ENCODE data around the gene MC5R.
"Not testable (repeated sequence)": the region's sequence is repeated elsewhere in the genome, so short reads cannot be mapped to it uniquely, and the experiment has no call there.

The MC5R gene

DNA sequence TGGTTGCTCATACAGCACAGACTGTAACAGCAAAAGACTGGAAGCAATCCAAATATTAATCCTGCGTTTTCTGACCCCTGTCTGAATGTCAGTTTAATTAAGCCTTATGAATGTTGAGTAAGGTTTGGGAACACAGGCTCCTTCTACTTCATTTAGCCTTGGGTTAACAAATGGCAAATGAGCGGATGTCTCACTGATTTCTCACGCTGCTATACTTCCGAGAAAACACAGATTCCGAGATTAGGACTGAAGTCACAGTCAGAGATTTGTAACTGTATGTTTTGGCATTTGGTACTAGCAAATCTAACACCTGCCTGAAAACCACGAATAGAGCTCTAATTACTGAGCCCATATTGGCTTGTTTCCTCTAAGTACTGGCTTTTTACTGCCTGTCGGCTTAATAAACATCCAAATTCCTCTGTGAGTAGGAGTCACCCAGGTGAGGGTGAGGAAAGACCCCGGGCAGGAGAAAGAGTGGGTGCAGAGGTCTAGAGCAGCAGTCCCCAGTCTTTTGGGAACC is 10.6 kb downstream of the MC5R start:
- TF ChIP-seq, protein P1, sequence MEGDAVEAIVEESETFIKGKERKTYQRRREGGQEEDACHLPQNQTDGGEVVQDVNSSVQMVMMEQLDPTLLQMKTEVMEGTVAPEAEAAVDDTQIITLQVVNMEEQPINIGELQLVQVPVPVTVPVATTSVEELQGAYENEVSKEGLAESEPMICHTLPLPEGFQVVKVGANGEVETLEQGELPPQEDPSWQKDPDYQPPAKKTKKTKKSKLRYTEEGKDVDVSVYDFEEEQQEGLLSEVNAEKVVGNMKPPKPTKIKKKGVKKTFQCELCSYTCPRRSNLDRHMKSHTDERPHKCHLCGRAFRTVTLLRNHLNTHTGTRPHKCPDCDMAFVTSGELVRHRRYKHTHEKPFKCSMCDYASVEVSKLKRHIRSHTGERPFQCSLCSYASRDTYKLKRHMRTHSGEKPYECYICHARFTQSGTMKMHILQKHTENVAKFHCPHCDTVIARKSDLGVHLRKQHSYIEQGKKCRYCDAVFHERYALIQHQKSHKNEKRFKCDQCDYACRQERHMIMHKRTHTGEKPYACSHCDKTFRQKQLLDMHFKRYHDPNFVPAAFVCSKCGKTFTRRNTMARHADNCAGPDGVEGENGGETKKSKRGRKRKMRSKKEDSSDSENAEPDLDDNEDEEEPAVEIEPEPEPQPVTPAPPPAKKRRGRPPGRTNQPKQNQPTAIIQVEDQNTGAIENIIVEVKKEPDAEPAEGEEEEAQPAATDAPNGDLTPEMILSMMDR (conservative IDR thresholded peaks at IDR 0.05; ENCODE audit: low read depth), result no peak
- ChIA-PET POLR2A (ENCODE audit: low non-redundant PET) (no interaction called here), CTCF (no interaction called here)
- H3K27ac ChIP-seq, result no peak overlapping the region
- no peak for DNase-seq (ENCODE audit: low spot score)

DNA sequence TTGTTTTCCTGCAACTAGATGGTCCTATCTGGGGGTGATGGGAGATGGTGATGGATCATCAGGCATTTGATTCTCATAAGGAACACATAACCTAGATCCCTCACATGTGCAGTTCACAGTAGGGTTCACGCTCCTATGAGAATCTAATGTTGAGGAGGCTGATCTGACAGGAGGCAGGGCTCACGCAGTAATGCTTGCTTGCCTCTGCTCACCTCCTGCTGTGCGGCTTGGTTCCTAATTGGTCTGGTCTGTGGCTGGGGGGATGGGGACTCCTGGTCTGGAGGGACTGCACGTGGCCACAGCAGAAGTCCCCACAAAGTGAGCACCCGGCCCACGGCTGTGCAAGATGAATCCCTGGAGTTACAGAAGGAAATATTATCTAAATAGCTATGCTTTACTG is 11.3 kb downstream of the MC5R start:
- POLR2A ChIA-PET (ENCODE audit: low non-redundant PET), result no interaction called here

DNA sequence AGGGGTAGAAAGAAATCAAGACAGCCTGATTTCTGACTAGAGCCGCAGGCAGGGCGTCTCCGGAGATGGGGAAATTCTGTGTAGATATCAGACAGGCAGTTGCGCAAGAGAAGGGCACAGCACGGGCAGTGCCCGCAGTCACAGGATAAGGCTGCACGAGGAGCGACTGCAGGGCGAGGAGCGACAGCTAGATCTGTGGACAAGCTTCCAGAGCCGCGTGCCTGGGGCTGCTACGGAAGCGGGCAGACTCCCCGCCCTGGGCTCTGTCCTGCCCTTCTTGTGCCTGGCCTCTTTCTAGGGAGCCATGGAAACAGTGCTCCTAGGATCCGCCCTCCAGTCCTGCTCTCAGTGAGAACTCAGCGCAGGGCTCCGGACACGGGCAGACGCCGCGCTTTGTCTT is 12.6 kb downstream of the MC5R start:
- ChIA-PET POLR2A (ENCODE audit: low non-redundant PET) (no interaction called here), CTCF (no interaction called here)
- H3K27ac ChIP-seq, result no peak overlapping the region
- TF ChIP-seq, protein P1 (conservative IDR thresholded peaks at IDR 0.05; ENCODE audit: low read depth), result no peak
- no peak for DNase-seq (ENCODE audit: low spot score)

More for the DNA sequence above, 11.3 kb downstream of the MC5R start:
- CTCF ChIA-PET, result no interaction called here
- DNase-seq (ENCODE audit: low spot score), result no peak
- TF ChIP-seq, protein P1 (conservative IDR thresholded peaks at IDR 0.05; ENCODE audit: low read depth), result no peak
- no peak overlapping the region for H3K27ac ChIP-seq

DNA sequence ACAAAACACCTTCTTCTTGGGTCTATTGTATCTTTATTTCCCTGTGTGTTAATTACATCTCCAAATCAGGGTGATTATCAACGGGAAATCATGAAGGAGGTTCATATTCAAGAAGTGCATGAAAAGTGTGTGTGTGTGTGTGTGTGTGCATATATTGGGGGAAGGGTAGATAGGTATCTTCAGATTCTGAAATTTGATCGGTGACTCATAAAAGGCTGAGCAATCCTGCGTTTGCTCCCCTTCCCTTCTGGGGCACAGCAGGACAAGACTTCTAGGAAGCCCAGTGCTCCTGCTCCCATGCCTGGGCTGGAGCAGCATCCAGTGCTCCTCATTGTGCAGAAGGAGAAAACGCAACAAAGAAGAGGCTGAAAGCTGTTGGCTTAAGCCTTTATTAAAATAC is 25.8 kb downstream of the MC5R start:
- CTCF ChIA-PET, result no interaction called here
- POLR2A ChIA-PET (ENCODE audit: low non-redundant PET), result no interaction called here
- DNase-seq (ENCODE audit: low spot score), result no peak
- no peak overlapping the region for H3K27ac ChIP-seq
- TF ChIP-seq, protein P1 (conservative IDR thresholded peaks at IDR 0.05; ENCODE audit: low read depth), result no peak

DNA sequence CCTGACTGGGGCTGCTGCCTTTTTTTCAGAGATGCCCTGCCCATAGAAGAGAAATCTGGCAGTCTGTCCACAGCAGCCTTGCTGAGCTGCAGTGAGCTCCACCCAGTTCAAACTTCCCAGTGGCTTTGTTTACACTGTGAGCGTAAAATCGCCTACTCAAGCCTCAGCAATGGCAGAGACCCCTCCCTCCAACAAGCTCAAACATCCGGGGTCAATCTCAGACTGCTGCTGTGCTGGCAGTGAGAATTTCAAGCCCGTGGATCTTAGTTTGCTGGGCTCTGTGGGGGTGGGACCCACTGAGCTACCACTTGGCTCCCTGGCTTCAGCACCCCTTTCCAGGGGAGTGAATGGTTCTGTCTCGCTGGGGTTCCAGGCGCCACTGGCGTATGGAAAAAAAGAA is 38.9 kb downstream of the MC5R start:
- DNase-seq (ENCODE audit: low spot score); POLR2A ChIA-PET (ENCODE audit: low non-redundant PET); CTCF ChIA-PET; H3K27ac ChIP-seq: not testable (repeated sequence)

DNA sequence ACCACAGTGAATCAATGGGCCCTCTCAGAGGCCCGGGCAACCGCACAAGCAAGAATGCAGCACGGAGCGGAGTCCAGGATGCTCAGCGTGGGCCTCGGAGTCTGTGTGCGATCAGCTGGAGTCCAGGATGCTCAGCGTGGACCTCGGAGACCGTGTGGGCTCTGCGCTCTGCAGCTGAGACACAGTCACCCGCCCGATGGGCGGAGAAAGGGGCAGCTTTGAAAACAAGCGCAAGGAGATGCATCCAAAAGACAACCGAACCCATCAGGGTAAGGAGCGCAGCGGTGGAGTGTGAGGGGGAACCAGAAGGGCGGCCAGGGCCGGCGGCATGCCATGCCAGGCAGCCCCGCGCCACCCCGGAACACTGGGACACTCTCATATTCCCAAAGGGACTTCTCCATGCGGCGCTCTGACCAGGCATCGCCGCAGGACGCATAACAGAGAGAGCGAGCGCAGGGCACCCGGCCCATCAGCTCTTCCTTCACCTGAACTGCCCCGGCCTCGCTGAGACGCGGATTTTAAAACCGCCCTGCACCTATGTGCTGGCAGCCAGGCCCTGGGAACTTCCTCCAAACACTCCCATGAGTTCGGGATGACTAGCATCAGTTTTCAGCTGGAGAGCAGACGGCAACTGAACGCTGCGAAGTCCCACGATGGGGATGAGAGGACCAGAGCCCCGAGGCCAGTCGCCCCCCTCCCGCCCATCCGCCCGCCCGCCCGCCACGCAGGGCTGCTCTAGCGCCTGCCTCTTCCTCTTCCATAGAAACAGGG is 44.7 kb downstream of the MC5R start:
- POLR2A ChIA-PET (ENCODE audit: low non-redundant PET), result no interaction called here
- CTCF ChIA-PET, result no interaction called here
- DNase-seq (ENCODE audit: low spot score), result no peak
- TF ChIP-seq, protein P1 (conservative IDR thresholded peaks at IDR 0.05; ENCODE audit: low read depth), result no peak
- no peak overlapping the region for H3K27ac ChIP-seq

DNA sequence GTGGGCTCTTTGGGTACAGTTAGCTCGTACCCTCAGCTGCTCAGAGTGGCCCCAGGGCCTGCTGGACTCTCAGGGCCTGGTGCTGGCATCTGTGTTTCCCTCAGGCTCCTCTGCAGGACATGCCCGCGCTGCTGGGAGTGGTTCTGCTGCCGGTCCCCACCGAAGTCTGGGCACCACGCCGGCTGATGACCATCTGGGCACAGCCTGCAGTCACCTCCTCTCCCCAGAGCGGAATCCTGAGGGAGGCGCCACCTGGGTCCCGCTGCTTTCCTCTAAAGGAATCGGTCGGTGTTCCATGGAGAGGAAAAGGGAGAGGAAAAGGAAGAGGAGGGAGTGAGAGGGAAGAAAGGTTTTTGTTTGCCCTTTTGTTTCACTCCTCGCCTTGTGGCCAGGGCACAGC is 47.8 kb downstream of the MC5R start:
- TF ChIP-seq, protein P1 (conservative IDR thresholded peaks at IDR 0.05; ENCODE audit: low read depth), result no peak
- no peak for DNase-seq (ENCODE audit: low spot score)
- ChIA-PET CTCF (no interaction called here), POLR2A (ENCODE audit: low non-redundant PET) (no interaction called here)
- H3K27ac ChIP-seq, result no peak overlapping the region
